Ovary (tissue), 9 donors: Measurements from ENCODE around the gene ADGRB3. TPM values are rescaled to one million over a fixed set of nuclear protein-coding genes. Genes with fewer than 3 reads are reported as not detected.

Source experiments
- DNase-seq, 5 donors: peaks; one replicate each; pipeline ENCODE4 v3.0.0-alpha.2; 2019 to 2020
- H3K27ac ChIP-seq, 2 donors: fragments of 200-600 bp; one replicate each; pipeline versions ENCODE4 v1.5.1 to v1.8.0; 2019 to 2022
- H3K27me3 ChIP-seq: fragments of 200-600 bp; one replicate; pipeline ENCODE4 v1.8.0; 2022
- H3K36me3 ChIP-seq: fragments of 200-600 bp; sonication (generic); one replicate; pipeline ENCODE4 v1.5.1; 2019
- H3K4me1 ChIP-seq: one replicate; pipeline ENCODE4 v1.8.1; 2013; ENCODE audit warnings: mild to moderate bottlenecking, moderate library complexity; ENCODE audit not compliant: insufficient read depth
- H3K4me3 ChIP-seq: fragments of 200-600 bp; sonication (generic); one replicate; pipeline ENCODE4 v1.5.1; 2017
- H3K9me3 ChIP-seq, 2 donors: fragments of 200-600 bp in 1 of 2; sonication (generic) in 1 of 2; one replicate each; pipeline versions ENCODE4 v1.5.1 to v1.8.1; 2013 to 2019; ENCODE audit warnings: mild to moderate bottlenecking in 1 of 2, moderate library complexity in 1 of 2
- CTCF ChIP-seq, 3 donors: fragments of 450-650 bp in 2 of 3; fragments of 200-600 bp in 1 of 3; IDR thresholded peaks; one replicate each; pipeline versions ENCODE4 v1.5.1 to v1.8.0; 2016 to 2022; ENCODE audit warnings: antibody characterized with exemption in 3 of 3, mild to moderate bottlenecking in 1 of 3
- EP300 ChIP-seq: sonication (generic); formaldehyde crosslinking; IDR thresholded peaks from one replicate; pipeline ENCODE4 v1.6.1; 2017; ENCODE audit warnings: antibody characterized with exemption
- POLR2A ChIP-seq: fragments of 450-650 bp; IDR thresholded peaks from one replicate; pipeline ENCODE4 v1.6.1; 2017; ENCODE audit warnings: antibody characterized with exemption, mild to moderate bottlenecking, moderate library complexity
- WGBS, 3 donors: extraction: QIAGEN DNeasy Blood & Tissue Kit in 1 of 3; methylation state at CpG; one replicate each; pipeline versions ENCODE4 v1.1.5 to v1.1.7; 2013 to 2017; 5-methylcytosine and 5-hydroxymethylcytosine counted together
- intact Hi-C, 4 donors: fragments of 100-400 bp; cut with DNase I; formaldehyde crosslinking; loops; one replicate each; pipeline versions ENCODE4 v1.11.0 to v1.15.1; 2022 to 2023
- polyA plus RNA-seq, 2 donors: library from polyadenylated mRNA; stranded (reverse); fragments of 200-250 nt in 1 of 2; fragments of 350-450 nt in 1 of 2; fragmentation: Illumina TruSeq in 1 of 2; extraction: RNeasy Lipid Tissue Mini Kit (QIAGEN cat#74804) in 1 of 2; gene quantifications; one replicate each; pipeline ENCODE4 v1.2.3, GENCODE V29; 2013 to 2014
- total RNA-seq, 7 donors: library from RNA; depleted of rRNA in 2 of 7; stranded (reverse); fragments of >200 nt in 2 of 7; fragmentation: NEBNext Ultra II Directional in 3 of 7; extraction: Animal tissue kit (Norgen Biotek cat#: 25700) in 3 of 7; gene quantifications; one replicate each; pipeline versions ENCODE4 v1.1.0 to v1.2.4, GENCODE V29; 2016 to 2023
- donor health status: DM: no; HTN: no; CAD: no; lungs with moderate emphysema.
- donor health status: DM: no; HTN: no; CAD: no.
- donor health status: Bipolar disorder and iron deficiency.
- donor health status: DM: yes; HTN: yes; CAD: no.
- donor health status: DM: no; HTN: no; CAD: no.
- donor health status: DM: yes; HTN: yes; CAD: no.

Gene ADGRB3
- total and polyA plus RNA-seq, 9 donors: 0.28 to 3.0 (median 1.4) TPM

DNA sequence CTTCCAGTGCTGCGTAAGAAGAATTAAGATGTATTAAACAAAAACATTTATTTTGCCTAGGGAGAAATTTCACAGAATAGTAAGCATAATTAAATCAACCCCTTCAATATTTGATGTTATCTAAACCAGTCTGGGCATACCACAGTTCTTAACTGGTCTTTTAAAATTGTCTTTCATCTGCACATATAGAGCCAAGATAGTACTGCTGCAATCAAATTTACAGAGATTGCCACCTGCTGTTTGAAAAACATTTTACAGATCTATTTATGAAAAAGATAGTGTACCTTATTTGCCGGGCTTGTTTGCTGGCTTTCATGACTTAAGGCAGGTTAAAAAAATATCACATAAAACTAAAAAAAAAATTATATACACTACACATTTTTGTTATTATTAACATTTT lies 323.2 kb downstream of the ADGRB3 start:
- 49 to 54% (median 52%) methylated on average over 2 of the region's 2 CpGs for WGBS, 3 donors
- no peaks in the 10 kb centered on the region for H3K36me3 ChIP-seq
- no peak overlapping the region for H3K27ac ChIP-seq
- no peaks in the 10 kb centered on the region for H3K9me3 ChIP-seq
- intact Hi-C loops: no loop called here
- TF ChIP-seq CTCF (IDR thresholded peaks at IDR 0.05) (no peak), POLR2A (no peak), EP300 (no peak)
- no peaks in the 10 kb centered on the region for H3K27me3 ChIP-seq
- no peak for DNase-seq
- H3K4me1 ChIP-seq: no peaks in the 10 kb centered on the region
- no peak overlapping the region for H3K4me3 ChIP-seq

DNA sequence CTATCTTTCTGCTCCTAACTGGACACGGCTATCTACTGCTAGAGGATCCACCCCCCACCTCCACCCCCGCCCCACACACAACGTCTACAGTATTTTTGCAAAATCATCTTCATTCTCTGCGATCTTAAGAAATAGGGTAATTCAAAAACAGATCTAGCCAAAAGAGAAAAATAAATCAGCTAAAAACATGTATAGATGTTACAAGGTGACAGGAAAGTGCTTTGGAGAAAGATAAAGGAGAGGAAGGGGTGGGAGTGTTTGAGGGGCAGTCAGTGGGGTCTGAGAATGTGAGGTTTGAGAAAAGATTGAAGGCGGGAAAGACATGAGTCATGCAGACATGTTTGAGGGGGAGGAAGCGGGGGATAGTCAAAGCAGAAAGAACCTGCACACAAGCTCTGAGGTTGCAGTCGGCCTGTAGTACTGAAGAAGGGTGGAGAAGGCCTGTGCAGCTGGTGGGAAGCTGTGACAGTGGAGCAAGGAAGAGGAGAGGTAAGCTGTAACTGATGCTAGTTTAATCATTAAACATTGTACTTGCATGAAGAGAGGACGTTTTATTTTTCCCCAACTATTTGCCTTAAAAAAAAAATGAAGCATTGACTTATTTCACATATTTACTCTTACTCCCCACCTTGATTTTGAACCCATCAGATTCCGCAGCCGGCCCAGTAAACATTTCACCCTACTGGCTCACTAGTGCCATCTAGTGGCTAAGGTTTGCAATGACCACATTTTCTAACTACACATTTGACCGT lies 332.6 kb downstream of the ADGRB3 start:
- DNase-seq: peak; percentile 19 to 46 (median 41)
- Histone ChIP-seq H3K27me3 (no peaks in the 10 kb centered on the region), H3K27ac (no peak overlapping the region), H3K9me3 (no peaks in the 10 kb centered on the region), H3K4me1 (no peaks in the 10 kb centered on the region), H3K36me3 (no peaks in the 10 kb centered on the region), H3K4me3 (no peak overlapping the region)
- TF ChIP-seq EP300 (no peak), CTCF (IDR thresholded peaks at IDR 0.05) (peak; percentile 39 to 62 (median 44))
- intact Hi-C loops: no loop called here
- 35 to 43% (median 37%) methylated on average over 11 of the region's 11 CpGs for WGBS, 3 donors

DNA sequence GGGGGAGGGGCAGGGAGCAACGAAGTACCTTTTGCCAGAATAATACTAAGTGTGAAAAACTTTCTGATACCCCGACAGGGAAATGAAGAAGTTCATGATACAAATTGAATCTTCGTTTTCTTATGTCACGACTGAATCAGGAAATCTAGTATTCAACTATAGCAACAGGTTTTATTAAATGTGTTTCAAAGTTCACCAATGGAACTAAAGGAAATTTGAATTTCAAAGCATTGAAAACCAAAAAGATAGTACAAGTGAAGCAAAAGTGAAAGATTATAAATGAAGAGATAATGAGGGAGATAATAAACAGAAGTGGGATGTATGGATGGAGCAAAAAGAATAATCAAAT lies 333.2 kb downstream of the ADGRB3 start:
- intact Hi-C loops: no loop called here
- H3K4me3 ChIP-seq: no peak overlapping the region

DNA sequence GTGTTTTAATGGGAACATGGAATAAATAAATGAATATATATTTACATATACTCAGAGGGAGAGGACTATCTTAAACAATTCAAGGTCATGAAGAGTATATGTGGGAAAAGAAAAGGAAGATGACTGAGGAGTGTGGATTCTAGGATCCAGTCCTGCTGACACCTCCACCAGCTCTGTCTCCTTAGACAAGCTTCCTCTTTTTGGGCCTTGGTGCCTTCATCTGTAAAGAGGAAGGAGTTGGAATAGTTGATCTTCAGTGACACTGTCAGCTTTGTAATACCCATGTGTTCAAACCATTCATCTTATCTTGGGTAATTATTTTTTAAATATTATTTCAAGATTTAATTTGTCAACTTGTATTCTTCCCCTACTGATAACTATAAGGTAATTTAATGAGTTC lies 338.0 kb downstream of the ADGRB3 start:
- no peak overlapping the region for H3K27ac ChIP-seq
- no peak overlapping the region for H3K4me3 ChIP-seq
- DNase-seq: no peak
- TF ChIP-seq CTCF (IDR thresholded peaks at IDR 0.05) (no peak), EP300 (no peak), POLR2A (no peak)
- no peaks in the 10 kb centered on the region for H3K9me3 ChIP-seq
- H3K36me3 ChIP-seq: no peaks in the 10 kb centered on the region
- H3K27me3 ChIP-seq: no peaks in the 10 kb centered on the region
- no peaks in the 10 kb centered on the region for H3K4me1 ChIP-seq
- intact Hi-C loops: no loop called here

More for the DNA sequence above, 333.2 kb downstream of the ADGRB3 start:
- WGBS, 3 donors: 23 to 38% (median 28%) methylated on average over 4 of the region's 4 CpGs
- no peaks in the 10 kb centered on the region for H3K27me3 ChIP-seq
- no peaks in the 10 kb centered on the region for H3K36me3 ChIP-seq
- no peak for DNase-seq
- no peaks in the 10 kb centered on the region for H3K4me1 ChIP-seq
- no peak overlapping the region for H3K27ac ChIP-seq
- TF ChIP-seq CTCF (IDR thresholded peaks at IDR 0.05): no peak
- no peak for TF ChIP-seq EP300
- no peak for TF ChIP-seq POLR2A
- H3K9me3 ChIP-seq: no peaks in the 10 kb centered on the region
